HFFc6 (cell line): ENCODE measurements around the gene DSE. TPM values are rescaled to one million over a fixed set of nuclear protein-coding genes. Genes with fewer than 3 reads are reported as not detected.

Source experiments
- DNase-seq: peaks from one replicate; pipeline ENCODE4 v3.0.0-alpha.2; 2018
- H3K27ac Mint-ChIP-seq: 2 replicates; pipeline ENCODE4 v1.8.0; 2020; ENCODE audit warnings: mild to moderate bottlenecking, mixed read lengths
- H3K27me3 Mint-ChIP-seq: 2 replicates; pipeline ENCODE4 v1.8.0; 2021; ENCODE audit warnings: mild to moderate bottlenecking, moderate library complexity, mixed read lengths; ENCODE audit not compliant: insufficient read depth
- H3K36me3 Mint-ChIP-seq: 2 replicates; pipeline ENCODE4 v1.8.0; 2021; ENCODE audit warnings: low read depth, mixed read lengths
- H3K4me1 Mint-ChIP-seq: 2 replicates; pipeline ENCODE4 v1.8.0; 2020; ENCODE audit warnings: low read depth, mixed read lengths
- H3K4me3 Mint-ChIP-seq: 2 replicates; pipeline ENCODE4 v1.8.0; 2020; ENCODE audit warnings: mild to moderate bottlenecking, moderate library complexity, mixed read lengths
- H3K9me3 Mint-ChIP-seq: 2 replicates; pipeline ENCODE4 v1.8.0; 2020; ENCODE audit warnings: mild to moderate bottlenecking, mixed read lengths
- CTCF ChIP-seq: fragments of 200-600 bp; sonication (generic); IDR thresholded peaks from 2 replicates; pipeline ENCODE4 v1.5.0; 2021; ENCODE audit warnings: antibody characterized with exemption, mild to moderate bottlenecking
- total RNA-seq, 6 experiments: library from RNA; stranded (reverse); fragmentation: NEBNext Ultra II Directional; extraction: Animal tissue kit (Norgen Biotek cat#: 25700); gene quantifications; 2 replicates in 1 of 6; 3 replicates in 5 of 6; pipeline ENCODE4 v1.2.3, GENCODE V29; 2021

The DSE gene
- total RNA-seq, 6 experiments from 2014 or later, result 86.7 to 110 (median 94.9) TPM

- no peak overlapping the region for H3K27ac Mint-ChIP-seq
- no peaks in the 10 kb centered on the region for H3K9me3 Mint-ChIP-seq
- H3K4me1 Mint-ChIP-seq, result peaks cover 33% of the 10 kb centered on the region
- no peak for TF ChIP-seq CTCF
- no peak for DNase-seq
- no peaks in the 10 kb centered on the region; the same call in 1 of the 2 replicates for H3K36me3 Mint-ChIP-seq
- H3K4me3 Mint-ChIP-seq, result no peak overlapping the region
- no peaks in the 10 kb centered on the region for H3K27me3 Mint-ChIP-seq
Measured at GRCh38 chr6:116364321-116364720, 6.4 kb upstream of the DSE start.

GRCh38 chr6:116365743-116366142 is 5.0 kb upstream of the DSE start:
- H3K9me3 Mint-ChIP-seq, result no peaks in the 10 kb centered on the region
- TF ChIP-seq CTCF, result no peak
- DNase-seq, result no peak
- H3K4me1 Mint-ChIP-seq, result peaks cover 44% of the 10 kb centered on the region
- no peak overlapping the region for H3K4me3 Mint-ChIP-seq
- H3K27me3 Mint-ChIP-seq, result no peaks in the 10 kb centered on the region
- no peak overlapping the region for H3K27ac Mint-ChIP-seq
- no peaks in the 10 kb centered on the region; the same call in 1 of the 2 replicates for H3K36me3 Mint-ChIP-seq

- Mint-ChIP-seq H3K27me3 (no peaks in the 10 kb centered on the region), H3K9me3 (no peaks in the 10 kb centered on the region), H3K4me1 (peaks cover 44% of the 10 kb centered on the region), H3K4me3 (no peak overlapping the region), H3K27ac (no peak overlapping the region), H3K36me3 (no peaks in the 10 kb centered on the region; the same call in 1 of the 2 replicates)
- no peak for DNase-seq
- no peak for TF ChIP-seq CTCF
Measured at GRCh38 chr6:116366740-116367275, 3.9 kb upstream of the DSE start.

- Mint-ChIP-seq H3K4me1 (peaks cover 42% of the 10 kb centered on the region), H3K27ac (peak overlapping the region; percentile 92), H3K36me3 (peaks cover 9% of the 10 kb centered on the region), H3K27me3 (no peaks in the 10 kb centered on the region), H3K9me3 (no peaks in the 10 kb centered on the region), H3K4me3 (peak overlapping the region; percentile 94)
- no peak for DNase-seq
- no peak for TF ChIP-seq CTCF
Measured at GRCh38 chr6:116369540-116369939, 1.2 kb upstream of the DSE start.

- Mint-ChIP-seq H3K36me3 (peaks cover 9% of the 10 kb centered on the region), H3K4me1 (peaks cover 45% of the 10 kb centered on the region), H3K27me3 (no peaks in the 10 kb centered on the region), H3K27ac (peak overlapping the region; percentile 92), H3K9me3 (no peaks in the 10 kb centered on the region), H3K4me3 (peak overlapping the region; percentile 94)
- TF ChIP-seq CTCF, result no peak
- no peak for DNase-seq
Measured at GRCh38 chr6:116369964-116370759, 585 bp upstream of the DSE start.
